Measurements from ENCODE around the gene NDUFAF2.

DNA sequence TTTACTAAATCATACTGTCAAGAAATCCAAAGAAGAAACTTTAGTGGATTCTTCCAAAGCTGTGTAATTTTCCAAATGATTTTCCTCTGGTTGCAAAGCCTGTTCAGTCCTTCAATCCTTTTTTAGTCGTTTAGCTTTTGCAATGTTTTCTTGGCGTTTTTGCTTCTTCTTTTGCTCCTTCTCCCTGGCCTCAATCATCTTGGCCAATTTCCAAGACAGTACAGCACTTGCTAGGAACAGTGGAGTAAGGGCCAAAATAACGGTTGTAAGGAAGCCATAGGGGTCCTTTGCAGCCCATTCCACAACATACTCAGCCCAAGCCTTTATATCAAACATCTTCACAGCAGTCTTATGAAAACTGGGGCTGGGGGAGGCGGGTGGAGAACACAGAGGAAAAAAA is 214.8 kb downstream of the NDUFAF2 start:
- TF ChIP-seq ZNF274 (IDR thresholded peaks at IDR 0.05; ENCODE audit: borderline replicate concordance, extremely low read depth, low read length) (no peak), POLR2A (IDR thresholded peaks at IDR 0.05; ENCODE audit: control extremely low read depth in 1 of 2, low read depth in 2 of 2, low read length in 2 of 2) (no peak)
- TF ChIP-seq, protein P1, sequence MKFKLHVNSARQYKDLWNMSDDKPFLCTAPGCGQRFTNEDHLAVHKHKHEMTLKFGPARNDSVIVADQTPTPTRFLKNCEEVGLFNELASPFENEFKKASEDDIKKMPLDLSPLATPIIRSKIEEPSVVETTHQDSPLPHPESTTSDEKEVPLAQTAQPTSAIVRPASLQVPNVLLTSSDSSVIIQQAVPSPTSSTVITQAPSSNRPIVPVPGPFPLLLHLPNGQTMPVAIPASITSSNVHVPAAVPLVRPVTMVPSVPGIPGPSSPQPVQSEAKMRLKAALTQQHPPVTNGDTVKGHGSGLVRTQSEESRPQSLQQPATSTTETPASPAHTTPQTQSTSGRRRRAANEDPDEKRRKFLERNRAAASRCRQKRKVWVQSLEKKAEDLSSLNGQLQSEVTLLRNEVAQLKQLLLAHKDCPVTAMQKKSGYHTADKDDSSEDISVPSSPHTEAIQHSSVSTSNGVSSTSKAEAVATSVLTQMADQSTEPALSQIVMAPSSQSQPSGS (IDR thresholded peaks at IDR 0.05; ENCODE audit: low read length) = no peak
